ENCODE measurements around the gene CTNNA1. TPM values are rescaled to one million over a fixed set of nuclear protein-coding genes. Genes with fewer than 3 reads are reported as not detected.

The CTNNA1 gene
- total and polyA plus RNA-seq, 2 experiments from 2014 or later, result 171 to 260 TPM

GRCh38 chr5:138890644-138891043 is 137.4 kb downstream of the CTNNA1 start:
- no peaks in the 10 kb centered on the region for H3K27me3 ChIP-seq
- no peak overlapping the region for H3K4me3 ChIP-seq
- H3K4me1 ChIP-seq (ENCODE audit: low read depth), result no peaks in the 10 kb centered on the region
- H3K36me3 ChIP-seq, result peaks cover 32% of the 10 kb centered on the region
- DNase-seq (ENCODE audit: low read depth in 1 of 2, low spot score in 1 of 2), result no peak
- no peaks in the 10 kb centered on the region for H3K9me3 ChIP-seq (ENCODE audit: low read depth)
- H3K27ac ChIP-seq, result no peak overlapping the region
- no peak for TF ChIP-seq CTCF (IDR thresholded peaks at IDR 0.05; ENCODE audit: low read depth, low read length)

GRCh38 chr5:138895918-138896317 is 142.7 kb downstream of the CTNNA1 start:
- no peak for TF ChIP-seq CTCF (IDR thresholded peaks at IDR 0.05; ENCODE audit: low read depth, low read length)
- no peak for DNase-seq (ENCODE audit: low read depth in 1 of 2, low spot score in 1 of 2)
- no peak overlapping the region for H3K4me3 ChIP-seq
- peaks cover 9% of the 10 kb centered on the region for H3K36me3 ChIP-seq
- H3K4me1 ChIP-seq (ENCODE audit: low read depth), result no peaks in the 10 kb centered on the region
- no peaks in the 10 kb centered on the region for H3K9me3 ChIP-seq (ENCODE audit: low read depth)
- H3K27ac ChIP-seq, result no peak overlapping the region
- H3K27me3 ChIP-seq, result no peaks in the 10 kb centered on the region

GRCh38 chr5:138898299-138898698 is 145.1 kb downstream of the CTNNA1 start:
- H3K9me3 ChIP-seq (ENCODE audit: low read depth), result no peaks in the 10 kb centered on the region
- DNase-seq (ENCODE audit: low read depth in 1 of 2, low spot score in 1 of 2), result no peak
- H3K36me3 ChIP-seq, result peaks cover 9% of the 10 kb centered on the region
- TF ChIP-seq CTCF (IDR thresholded peaks at IDR 0.05; ENCODE audit: low read depth, low read length), result no peak
- no peaks in the 10 kb centered on the region for H3K27me3 ChIP-seq
- no peak overlapping the region for H3K27ac ChIP-seq
- H3K4me3 ChIP-seq, result no peak overlapping the region
- H3K4me1 ChIP-seq (ENCODE audit: low read depth), result no peaks in the 10 kb centered on the region

GRCh38 chr5:138898742-138899141 is 145.5 kb downstream of the CTNNA1 start:
- Histone ChIP-seq H3K4me1 (ENCODE audit: low read depth) (no peaks in the 10 kb centered on the region), H3K27me3 (no peaks in the 10 kb centered on the region), H3K9me3 (ENCODE audit: low read depth) (no peaks in the 10 kb centered on the region), H3K4me3 (no peak overlapping the region), H3K27ac (no peak overlapping the region), H3K36me3 (peaks cover 9% of the 10 kb centered on the region)
- no peak for TF ChIP-seq CTCF (IDR thresholded peaks at IDR 0.05; ENCODE audit: low read depth, low read length)
- DNase-seq (ENCODE audit: low read depth in 1 of 2, low spot score in 1 of 2), result no peak

- H3K4me1 ChIP-seq (ENCODE audit: low read depth), result no peaks in the 10 kb centered on the region
- H3K27ac ChIP-seq, result no peak overlapping the region
- peaks cover 18% of the 10 kb centered on the region for H3K36me3 ChIP-seq
- TF ChIP-seq CTCF (IDR thresholded peaks at IDR 0.05; ENCODE audit: low read depth, low read length), result no peak
- no peaks in the 10 kb centered on the region for H3K9me3 ChIP-seq (ENCODE audit: low read depth)
- H3K4me3 ChIP-seq, result no peak overlapping the region
- peak in 1 of 2 donors; percentile 42 for DNase-seq (ENCODE audit: low read depth in 1 of 2, low spot score in 1 of 2)
- H3K27me3 ChIP-seq, result no peaks in the 10 kb centered on the region
Measured at GRCh38 chr5:138900281-138900965, 147.2 kb downstream of the CTNNA1 start.

Measured in cardiac muscle cell (in vitro differentiated cells and primary cell).